Stimulated activated naive CD4-positive, alpha-beta T cell treated with Interleukin-2 at 50 U/mL for 16 hours (primary cell): ENCODE results near the gene DPM3.
"Not testable (repeated sequence)": the region's sequence is repeated elsewhere in the genome, so short reads cannot be mapped to it uniquely, and the experiment has no call there.

Experiments
- DNase-seq: peaks from one replicate; lab custom pipeline; 2025; lab: John Stamatoyannopoulos, UW

DPM3 gene

DNA sequence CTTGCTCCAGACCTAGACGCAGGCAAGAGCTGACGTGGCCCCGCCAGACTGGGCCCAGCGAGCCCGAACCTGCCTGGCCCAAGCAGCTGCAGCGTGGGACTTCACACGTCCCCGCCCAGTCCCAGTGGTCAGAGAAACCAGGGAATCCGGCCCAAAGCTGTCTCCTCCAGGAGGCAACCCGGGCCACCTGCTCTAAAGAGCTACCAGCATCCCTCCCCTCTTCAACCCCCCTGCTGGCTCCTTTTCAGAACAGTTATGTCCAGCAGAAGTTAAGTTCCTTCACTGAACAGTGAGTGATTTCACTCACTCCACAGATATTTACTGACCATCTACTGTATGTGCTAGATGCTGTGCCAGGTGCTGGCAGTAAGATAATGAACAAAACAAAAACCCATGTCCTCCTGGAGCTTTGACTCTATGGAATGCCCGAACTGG is 14.8 kb downstream of the DPM3 start:
- no peak for DNase-seq

GRCh38 chr1:155124503-155125463 is 15.5 kb downstream of the DPM3 start:
- DNase-seq, result no peak

GRCh38 chr1:155123801-155124200 is 16.5 kb downstream of the DPM3 start:
- no peak for DNase-seq

GRCh38 chr1:155122308-155122707 is 18.0 kb downstream of the DPM3 start:
- DNase-seq, result no peak

- no peak for DNase-seq
Observed at GRCh38 chr1:155121249-155121648, 19.1 kb downstream of the DPM3 start.

- no peak for DNase-seq
Observed at GRCh38 chr1:155120253-155120652, 20.1 kb downstream of the DPM3 start.

DNA sequence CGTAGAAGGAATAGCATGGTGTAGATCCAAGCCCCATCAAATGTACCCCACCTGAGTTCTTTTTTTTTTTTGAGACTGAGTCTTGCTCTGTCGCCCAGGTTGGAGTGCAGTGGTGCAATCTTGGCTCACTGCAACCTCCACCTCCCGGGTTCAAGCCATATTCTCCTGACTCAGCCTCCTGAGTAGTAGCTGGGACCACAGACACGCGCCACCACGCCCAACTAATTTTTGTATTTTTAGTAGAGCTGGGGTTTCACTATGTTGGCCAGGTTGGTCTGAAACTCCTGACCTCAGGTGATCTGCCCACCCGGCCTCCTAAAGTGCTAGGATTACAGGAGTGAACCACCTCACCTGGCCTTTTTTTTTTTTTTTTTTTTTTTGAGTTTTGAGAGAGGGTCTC is 22.2 kb downstream of the DPM3 start:
- DNase-seq, result not testable (repeated sequence)

GRCh38 chr1:155117610-155118009 is 22.7 kb downstream of the DPM3 start:
- DNase-seq, result no peak

DNA sequence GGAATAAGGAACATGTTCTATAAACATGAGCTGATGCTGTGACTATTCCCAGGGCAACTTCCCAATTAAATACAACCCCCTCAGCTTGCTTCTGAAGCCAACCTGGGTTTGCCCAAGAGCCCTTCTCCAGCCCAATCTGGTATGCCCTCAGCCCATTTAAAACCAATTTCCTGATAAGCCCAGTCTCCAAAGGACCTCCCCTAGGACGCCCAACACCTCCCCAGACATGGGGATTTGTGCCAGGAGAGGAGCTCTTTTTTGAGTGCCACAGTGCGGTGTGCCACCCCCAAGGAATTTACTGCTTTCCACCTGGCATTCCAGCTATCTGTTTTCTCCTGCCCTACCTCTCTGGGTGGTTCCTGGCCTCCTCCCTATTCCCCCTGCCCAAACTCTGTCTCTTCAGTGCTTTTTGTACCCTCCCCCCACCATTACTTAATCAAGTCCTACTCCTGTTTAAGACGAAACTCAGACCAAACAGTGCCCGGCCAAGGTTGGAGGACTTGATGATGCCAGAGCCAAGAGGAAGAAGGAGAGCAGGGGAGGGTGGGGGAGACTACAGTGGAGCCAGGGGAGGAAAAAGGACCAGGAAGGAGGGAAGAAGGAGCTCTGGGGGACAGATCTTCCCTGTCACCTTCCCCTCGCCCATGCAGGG is 24.1 kb downstream of the DPM3 start:
- no peak for DNase-seq

DNA sequence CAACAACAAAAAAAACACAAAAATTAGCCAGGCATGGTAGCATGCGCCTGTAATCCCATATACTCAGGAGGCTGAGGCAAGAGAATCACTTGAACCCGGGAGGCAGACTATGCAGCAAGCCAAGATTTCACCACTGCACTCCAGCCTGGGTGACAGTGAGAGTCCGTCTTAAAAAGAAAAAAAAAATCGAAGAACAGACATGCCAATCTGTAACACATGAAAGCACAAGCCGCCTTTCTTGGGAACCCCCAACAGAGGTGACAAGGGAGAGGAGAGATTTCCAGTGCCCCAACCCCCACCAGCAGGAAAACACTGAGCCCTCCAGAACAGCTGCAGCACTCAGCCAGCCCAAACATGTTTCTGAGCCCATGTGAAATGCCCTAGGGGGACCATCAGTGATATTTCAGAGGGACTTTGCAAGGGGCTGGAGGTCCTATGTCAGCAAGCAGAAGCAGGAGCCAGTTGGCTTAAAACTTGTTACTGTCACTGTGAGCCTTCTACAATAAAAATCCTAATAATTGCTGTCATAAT is 26.8 kb downstream of the DPM3 start:
- no peak for DNase-seq

DNA sequence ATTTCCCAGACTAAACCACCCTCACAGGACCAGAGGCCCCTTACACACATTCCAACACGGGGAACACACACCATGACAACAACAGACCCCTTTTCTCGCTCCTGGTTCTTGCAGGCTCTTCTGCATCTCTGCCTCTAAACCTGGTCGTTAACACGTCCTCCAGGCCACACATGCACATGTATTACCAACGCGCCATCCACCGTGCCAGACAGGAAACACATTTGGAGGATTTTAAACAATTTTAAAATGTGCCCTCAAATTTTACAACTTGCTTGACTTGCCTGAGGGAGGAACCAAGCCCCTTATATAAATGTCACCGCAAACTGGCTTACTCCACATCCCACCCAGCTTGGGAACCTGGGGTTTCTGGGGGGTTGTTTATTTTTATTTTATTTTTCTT is 29.5 kb downstream of the DPM3 start:
- no peak for DNase-seq

GRCh38 chr1:155110381-155110780 is 29.9 kb downstream of the DPM3 start:
- no peak for DNase-seq

DNA sequence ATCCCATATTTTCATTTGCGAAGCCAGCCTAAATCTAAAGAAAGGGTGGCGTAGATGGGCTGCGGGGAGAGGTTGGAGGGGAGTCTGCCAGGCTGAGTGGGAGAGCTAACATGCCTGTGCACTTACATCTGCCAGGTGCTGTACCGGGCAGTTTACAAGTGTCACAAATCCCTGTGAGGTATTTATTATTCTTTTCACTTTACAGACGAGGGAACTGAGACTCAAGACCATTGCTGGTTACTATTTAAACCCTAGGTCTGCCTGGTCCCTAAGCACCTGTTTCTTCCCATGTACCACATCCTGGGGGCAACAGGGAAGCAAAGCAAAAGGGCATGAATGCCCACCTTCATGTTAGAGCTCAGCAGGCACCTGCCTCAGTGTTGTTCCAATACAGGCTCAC is 32.0 kb downstream of the DPM3 start:
- no peak for DNase-seq

DNA sequence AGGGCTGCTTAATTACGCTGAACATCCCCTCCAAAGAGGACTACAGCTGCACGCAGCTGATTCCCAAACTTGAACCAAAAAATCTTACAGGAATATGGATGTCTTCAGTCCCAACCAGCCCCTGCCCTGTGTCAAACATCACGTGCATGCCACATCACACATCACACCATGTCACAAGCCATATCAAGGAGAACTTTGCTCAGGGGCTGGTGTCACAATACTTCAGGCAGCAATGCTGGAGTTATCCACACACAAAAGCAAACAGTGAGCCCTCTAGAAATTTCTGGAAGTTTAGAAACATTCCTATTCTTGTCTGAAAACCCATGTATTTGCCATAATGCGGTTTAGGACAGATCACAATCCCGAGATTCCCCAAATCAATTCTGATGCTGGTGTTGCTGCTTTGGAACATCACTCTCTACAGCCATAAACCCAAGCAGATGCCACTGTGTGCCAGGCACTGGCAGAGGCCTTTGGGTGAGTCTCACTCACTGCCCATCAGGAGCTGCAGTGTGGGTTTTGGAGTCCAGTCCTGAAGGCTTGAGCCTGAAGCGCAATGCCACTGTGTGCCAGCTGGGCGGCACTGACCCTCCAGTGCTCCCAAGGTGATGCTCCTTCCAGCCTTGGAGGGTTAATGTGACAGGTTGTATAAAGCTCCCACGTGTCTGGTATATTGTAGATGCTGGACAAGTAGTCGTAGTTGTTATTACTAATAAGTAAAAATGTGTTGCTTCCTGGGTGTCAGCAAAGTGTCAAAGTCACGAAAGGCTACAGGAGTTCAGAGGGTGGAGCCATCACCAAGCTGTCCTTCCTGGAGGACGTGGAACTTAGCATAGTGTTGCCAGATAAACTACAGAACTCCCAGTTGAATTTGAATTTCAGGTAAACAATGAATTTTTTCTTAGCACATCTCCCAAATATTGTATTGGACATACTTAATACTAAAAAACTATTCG is 32.7 kb downstream of the DPM3 start:
- DNase-seq, result no peak

- DNase-seq, result no peak
Observed at GRCh38 chr1:155106862-155107261, 33.5 kb downstream of the DPM3 start.

GRCh38 chr1:155105604-155106011 is 34.7 kb downstream of the DPM3 start:
- DNase-seq, result no peak

DNA sequence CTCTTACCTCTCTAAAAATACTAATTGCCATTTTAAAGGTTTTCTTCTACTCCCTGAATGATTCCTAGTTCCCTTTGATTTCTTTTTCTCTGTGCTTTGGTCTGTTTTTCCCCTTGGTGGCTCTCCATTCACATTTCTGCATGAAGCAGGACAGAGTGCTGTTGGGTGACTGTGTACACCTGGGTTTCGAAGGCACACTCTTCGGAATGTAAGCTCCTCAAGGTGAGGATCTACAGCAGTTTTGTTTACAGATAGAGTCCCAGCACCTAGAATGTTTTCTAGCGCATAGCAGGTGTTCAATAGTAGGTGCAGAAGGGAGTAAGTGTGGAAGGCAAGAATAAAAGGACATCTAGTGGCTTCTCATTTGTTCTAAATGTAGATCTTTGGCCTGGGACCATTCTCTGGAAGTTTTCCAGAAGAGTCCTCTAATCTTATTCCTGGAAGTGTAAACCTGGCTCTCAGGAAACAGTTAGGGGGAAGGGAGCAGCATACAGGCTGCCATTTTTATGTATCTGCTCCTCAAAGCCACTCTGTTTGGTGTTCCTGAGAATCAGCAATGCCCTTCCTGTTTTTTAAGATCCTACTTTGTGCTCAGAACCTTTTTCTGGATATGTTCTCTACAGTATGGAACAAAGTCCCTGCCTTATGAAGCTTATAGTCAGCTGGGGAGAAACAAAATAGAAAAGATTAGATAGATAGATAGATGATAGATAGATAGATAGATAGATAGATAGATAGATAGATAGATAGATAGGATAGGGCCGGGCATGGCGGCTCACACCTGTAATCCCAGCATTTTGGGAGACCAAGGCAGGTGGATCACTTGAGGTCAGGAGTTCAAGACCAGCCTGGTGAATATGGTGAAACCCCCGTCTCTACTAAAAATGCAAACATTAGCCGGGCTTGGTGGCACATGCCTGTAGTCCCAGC is 35.5 kb downstream of the DPM3 start:
- DNase-seq, result no peak

GRCh38 chr1:155103325-155103724 is 37.0 kb downstream of the DPM3 start:
- DNase-seq, result no peak

GRCh38 chr1:155099331-155099730 is 41.0 kb downstream of the DPM3 start:
- no peak for DNase-seq

DNA sequence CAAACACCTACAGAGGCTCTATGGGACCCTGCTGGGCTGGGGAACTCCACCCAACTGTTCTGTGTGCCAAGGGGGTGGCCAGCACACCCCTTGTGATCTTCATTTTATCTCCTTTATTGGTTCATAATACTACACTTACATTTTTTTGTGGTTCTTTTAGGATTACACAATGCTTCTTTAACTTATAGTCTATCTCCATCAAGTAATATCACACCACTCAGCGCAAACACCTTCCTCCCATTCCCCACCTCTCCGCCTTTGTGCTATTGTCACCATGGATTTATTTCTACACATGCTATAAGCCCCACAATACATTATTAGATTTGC is 45.7 kb downstream of the DPM3 start:
- no peak for DNase-seq
